GM19328 (cell line): ENCODE data around the gene EXPH5.
"Not testable (repeated sequence)": the region's sequence is repeated elsewhere in the genome, so short reads cannot be mapped to it uniquely, and the experiment has no call there.

Experiments used
- ATAC-seq: cut with Tn5 transposase; IDR thresholded peaks from one replicate; pipeline ENCODE4 v1.9.1; 2021; ENCODE audit warnings: mild to moderate bottlenecking, moderate library complexity; ENCODE audit not compliant: unreplicated experiment

The EXPH5 gene

GRCh38 chr11:108602818-108603217, 9.2 kb upstream of the EXPH5 start:
- ATAC-seq, result not testable (repeated sequence)

DNA sequence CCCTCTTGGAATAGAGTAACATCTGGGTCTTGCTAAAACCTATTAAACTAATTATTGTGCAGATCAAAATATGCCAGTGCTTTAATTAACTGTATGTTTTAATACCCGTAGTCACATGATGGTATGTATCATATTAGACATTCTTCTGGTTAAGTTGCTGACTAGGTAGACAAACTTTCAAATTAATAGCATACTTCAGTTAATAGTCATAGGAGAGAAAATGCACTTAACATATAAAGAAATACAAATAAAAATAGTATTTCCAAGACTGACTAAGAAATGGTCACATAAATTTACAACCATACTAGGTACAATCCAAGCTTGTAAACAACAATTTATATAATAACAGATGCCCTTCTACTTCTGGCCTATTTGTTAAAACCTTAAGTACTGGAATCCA, 7.6 kb upstream of the EXPH5 start:
- no peak for ATAC-seq

DNA sequence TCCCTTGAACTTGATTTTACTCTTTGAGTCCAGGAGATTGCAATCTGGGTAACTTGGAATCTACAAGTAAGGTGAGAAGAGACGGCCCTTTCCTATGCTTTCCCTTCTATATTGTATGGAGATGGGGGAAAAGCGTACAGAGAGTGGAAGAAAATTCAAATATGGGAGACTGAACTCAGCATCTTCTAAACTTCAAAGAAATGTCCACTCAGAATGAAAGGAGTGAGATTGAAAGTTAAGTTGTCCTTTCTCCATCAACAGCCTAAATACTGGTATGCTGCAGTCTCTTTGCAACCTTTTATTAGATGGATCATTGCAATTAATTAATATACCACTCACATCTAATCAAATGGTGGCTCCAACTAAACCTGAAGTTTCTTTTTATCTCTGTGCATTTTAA, 6.4 kb upstream of the EXPH5 start:
- ATAC-seq, result no peak

GRCh38 chr11:108597736-108598355, 4.3 kb upstream of the EXPH5 start:
- no peak for ATAC-seq

- no peak for ATAC-seq
Measured at GRCh38 chr11:108596701-108597100, 3.1 kb upstream of the EXPH5 start.

DNA sequence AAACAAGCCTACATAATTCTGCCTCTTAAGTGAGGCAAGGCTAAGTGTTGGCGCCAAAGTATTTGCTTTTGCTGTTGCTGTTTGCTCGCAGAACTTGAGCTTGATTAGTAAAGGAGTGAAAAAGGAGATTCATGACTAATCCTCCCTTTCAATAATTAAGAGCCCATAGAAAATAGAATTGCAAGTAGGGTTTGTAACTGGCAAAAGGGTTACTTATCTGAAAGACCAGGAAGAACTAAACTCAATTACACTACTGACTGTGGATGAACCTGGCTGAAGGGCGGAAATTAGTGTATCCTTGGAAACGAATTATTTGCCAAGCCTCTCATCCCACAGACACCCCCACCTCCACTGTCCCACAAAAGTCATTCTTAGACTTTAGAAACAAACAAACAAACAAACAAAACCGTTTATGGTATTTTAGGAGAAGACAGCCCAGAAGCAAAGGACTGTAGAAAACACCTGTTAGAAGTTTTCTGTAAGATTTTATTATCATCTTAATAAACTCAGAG, 411 bp upstream of the EXPH5 start:
- no peak for ATAC-seq

- ATAC-seq, result peak; percentile 19
Measured at GRCh38 chr11:108592591-108593213, 866 bp downstream of the EXPH5 start.

- no peak for ATAC-seq
Measured at GRCh38 chr11:108591893-108592292, 1.7 kb downstream of the EXPH5 start.

DNA sequence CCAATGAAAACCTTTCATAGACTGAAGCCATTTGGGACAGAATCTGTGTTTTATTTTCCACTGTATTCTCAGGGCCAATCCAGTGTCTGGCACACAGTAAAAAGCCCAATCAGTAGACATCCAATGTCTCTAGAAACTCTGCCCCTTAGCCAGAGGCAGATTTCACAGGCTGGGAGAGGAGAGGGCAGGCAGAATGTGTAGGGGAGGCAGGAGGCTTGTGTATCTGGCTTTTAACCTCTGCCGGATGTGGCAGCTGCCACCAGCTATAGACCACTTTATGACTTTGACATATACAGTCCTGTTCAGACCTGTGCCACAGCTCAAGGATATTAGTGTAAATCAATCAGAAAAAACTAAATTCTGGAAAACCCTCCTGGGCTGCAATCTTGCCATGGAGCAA, 4.4 kb downstream of the EXPH5 start:
- ATAC-seq, result no peak

GRCh38 chr11:108588287-108588686, 5.3 kb downstream of the EXPH5 start:
- ATAC-seq, result no peak

GRCh38 chr11:108587109-108587508, 6.5 kb downstream of the EXPH5 start:
- no peak for ATAC-seq

DNA sequence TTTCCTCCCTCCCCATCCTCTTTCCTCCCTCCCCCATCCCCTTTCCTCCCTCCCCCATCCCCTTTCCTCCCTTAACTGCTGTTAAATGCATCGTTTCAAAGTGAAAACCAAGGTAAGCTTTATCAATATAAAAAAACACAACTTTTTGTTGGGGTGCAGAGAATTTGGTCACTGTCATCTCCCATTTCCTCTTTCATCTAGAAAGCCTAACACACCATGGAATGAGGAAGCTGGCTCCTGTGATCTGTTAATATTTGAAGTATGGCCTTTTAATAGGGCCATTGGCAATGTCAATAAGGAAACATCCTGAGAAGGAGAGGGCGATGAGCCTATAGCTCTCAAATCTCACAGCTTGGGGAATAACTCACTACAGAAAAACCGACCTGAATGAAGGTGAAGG, 7.0 kb downstream of the EXPH5 start:
- ATAC-seq, result no peak

DNA sequence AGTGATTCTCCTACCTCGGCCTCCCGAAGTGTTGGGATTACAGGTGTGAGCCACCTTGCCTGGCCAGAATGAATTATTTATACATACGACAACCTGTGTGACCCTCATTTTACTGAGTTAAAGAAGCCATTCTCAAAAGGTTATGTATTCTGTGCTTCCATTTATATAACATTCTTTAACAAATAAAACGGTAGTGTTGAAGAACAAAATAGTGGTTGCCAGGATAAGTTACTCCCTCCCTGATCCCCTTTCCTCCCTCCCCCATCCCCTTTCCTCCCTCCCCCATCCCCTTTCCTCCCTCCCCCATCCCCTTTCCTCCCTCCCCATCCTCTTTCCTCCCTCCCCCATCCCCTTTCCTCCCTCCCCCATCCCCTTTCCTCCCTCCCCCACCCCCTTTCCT, 7.4 kb downstream of the EXPH5 start:
- not testable (repeated sequence) for ATAC-seq

DNA sequence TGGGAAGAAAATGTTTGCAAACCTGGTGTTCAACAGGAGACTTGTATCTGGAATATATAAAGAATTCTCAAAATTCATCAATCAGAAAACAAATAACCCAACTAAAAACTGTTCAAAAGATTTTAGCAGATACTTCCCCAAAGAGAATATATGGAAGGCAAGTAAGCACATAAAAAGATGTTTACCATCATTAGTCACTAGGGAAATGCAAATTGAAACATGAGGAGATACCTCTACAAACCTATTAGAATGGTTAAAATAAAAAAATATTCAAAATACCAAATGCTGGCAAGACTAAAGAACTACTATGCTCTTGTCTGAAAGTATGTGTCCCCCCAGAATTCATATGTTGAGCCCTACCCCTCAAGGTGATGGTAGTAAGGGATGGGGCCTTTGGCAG, 8.6 kb downstream of the EXPH5 start:
- no peak for ATAC-seq

DNA sequence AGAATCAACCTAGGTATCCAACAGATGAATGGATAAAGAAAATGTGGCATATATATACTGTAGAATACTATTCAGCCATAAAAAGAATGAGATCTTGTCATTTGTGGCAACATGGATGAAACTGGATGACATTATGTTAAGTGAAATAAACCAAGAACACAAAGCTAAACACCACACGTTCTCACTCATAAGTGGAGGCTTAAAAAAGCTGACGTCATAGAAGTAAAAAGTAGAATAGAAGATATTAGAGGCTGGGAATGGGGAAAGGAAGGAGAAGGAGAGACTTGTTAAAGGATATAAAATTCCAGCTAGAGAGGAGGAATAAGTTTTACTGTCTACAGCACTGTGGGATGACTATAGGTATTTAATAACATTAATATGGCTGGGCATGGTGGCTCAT, 12.9 kb downstream of the EXPH5 start:
- no peak for ATAC-seq

GRCh38 chr11:108580043-108580442, 13.5 kb downstream of the EXPH5 start:
- ATAC-seq, result no peak

DNA sequence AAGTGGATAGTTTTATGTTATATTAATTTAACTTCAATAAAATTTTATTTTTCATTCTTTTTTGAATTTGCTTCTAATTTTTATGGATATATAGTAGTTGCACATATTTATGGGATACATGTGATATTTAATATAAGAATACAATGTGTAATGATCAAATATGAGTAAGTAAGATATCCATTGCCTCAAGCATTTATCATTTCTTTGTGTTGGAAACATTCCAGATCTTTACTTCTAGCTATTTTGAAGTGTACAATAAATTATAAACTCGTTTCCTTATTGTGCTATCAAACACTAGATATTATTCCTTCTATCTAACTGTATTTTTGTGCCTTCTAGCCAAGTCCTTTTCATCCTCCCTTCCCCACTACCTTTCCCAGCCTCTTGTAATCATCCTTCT, 17.0 kb downstream of the EXPH5 start:
- ATAC-seq, result no peak

DNA sequence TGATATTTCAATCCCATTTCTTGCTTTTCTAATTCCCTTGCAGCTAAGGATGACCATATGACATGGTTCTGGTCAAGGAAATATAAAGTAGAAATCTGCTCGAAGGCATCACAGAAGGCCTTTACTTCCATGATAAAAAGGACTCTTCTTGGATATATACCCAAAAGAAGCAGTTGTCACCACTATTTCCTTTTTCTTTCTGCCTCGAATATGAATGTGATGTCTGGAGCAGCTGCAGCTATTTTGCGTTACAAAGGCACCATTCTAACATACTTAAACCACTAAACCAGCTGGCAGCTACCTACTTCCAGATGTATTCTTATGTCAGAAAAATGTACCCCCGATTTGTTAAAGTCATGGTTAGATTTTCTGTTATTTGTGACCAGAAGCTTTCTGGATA, 18.9 kb downstream of the EXPH5 start:
- no peak for ATAC-seq

GRCh38 chr11:108571001-108571400, 22.6 kb downstream of the EXPH5 start:
- ATAC-seq, result no peak

- no peak for ATAC-seq
Measured at GRCh38 chr11:108569896-108570295, 23.7 kb downstream of the EXPH5 start.

DNA sequence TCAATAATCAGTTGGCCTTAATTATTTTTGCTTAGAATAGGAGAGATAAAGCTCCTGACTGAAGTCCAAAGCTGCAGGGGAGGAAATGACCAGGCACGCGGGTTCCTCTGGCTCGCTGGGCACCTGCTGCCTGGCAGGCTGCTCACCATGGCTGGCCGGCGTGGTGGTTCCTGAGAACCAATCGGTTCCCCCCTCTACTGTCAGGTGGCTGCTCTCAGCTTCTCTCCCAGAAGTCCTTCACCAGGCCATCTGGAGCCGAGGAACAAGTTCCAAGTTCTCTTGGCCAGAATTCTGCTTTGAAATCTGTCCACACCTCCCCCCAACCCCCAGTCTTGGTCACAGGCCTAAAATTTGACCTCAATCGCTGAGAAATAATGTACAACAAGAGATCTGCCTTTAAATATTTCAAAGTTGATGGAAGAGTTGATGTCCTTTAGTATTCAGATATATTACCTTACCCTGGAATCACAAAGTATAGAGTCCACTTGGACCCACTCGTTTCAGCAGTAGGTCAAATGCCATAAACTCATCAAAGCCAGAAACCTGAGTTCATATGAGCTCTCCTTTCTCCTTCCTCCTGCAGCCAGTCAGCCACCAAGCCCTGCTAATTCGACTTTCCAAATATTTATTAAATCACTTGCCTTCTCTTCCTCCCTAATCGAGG, 25.2 kb downstream of the EXPH5 start:
- ATAC-seq, result no peak

DNA sequence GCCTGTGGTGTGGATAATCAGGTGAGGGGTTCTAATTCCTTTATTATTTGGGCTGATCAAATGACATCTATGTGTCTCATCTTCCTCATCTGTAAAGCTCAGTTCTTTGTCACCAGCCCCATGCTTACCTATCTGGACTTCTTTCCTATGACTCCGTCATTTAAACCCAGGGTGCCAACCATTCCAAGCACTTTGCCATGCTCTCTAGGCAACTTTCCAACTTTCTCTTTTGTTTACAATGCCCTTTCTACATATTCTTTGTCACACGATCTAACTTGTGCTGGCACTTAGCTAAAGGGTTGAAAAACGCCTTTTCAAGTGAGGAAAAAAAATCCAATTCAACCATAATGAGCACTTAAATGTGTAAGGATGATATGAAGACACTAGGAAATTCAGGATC, 27.9 kb downstream of the EXPH5 start:
- ATAC-seq, result no peak
